ENCODE measurements around the gene TMCC1. TPM values are rescaled to one million over a fixed set of nuclear protein-coding genes. Genes with fewer than 3 reads are reported as not detected.

The TMCC1 gene
- total and polyA plus RNA-seq, 11 donors, result 9.6 to 38.3 (median 22.6) TPM

DNA sequence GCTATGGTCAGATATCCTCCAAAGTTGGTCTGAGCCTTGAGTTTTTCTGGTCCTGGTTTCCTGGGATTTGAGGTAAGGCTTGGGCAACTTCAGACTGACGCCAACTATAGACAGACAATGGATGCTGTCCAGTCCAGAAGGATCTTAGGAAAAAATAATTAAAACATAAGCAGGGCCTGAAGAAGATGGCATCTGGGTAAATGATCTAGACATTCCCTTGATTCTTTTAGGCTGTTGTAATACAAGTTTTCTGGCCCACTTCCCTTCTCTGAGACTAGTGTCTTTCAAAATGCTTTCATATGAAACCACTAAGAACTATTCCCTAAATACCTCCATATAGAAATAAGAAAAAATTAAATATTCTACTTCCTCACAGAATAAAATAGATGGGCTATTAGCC lies 239.4 kb downstream of the TMCC1 start:
- H3K4me1 ChIP-seq, result peaks cover 10 to 59% (median 39%) of the 10 kb centered on the region in 12 donors

DNA sequence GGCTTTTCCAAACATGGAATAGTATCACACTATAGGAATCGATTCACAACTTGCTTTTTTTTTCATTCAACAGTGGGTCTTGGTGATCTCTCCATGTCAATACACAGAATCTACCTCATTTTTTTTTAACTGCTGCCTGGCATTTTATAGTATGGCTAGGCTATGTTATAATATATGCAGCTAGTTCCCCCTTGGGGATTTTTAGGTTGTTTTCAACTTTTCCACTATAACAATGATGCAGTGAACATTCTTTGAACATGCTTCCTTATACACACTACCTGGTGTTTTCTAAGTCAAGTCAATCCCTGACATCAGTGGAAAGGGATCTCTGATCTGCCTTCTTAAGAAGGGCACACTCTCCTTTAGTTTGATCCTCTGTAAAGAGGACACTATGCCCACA lies 240.5 kb downstream of the TMCC1 start:
- Histone ChIP-seq H3K4me1 (peaks cover 7 to 51% (median 32%) of the 10 kb centered on the region in 12 donors), H3K9me3 (no peaks in the 10 kb centered on the region), H3K27ac (no peak overlapping the region), H3K36me3 (peaks cover 0 to 41% (median 21%) of the 10 kb centered on the region in 9 donors), H3K27me3 (no peaks in the 10 kb centered on the region), H3K4me3 (no peak overlapping the region)
- WGBS, 4 donors, result 79 to 94% (median 85%) methylated on average over 1 of the region's 1 CpG
- intact Hi-C loops (cut with DNase I), result loop anchor here in 5 of 10 donors (5.0 kb wide), 3 partner anchors 169 to 284 kb away; no protein-coding TSS in a partner anchor
- TF ChIP-seq CTCF (IDR thresholded peaks at IDR 0.05) (no peak), POLR2A (IDR thresholded peaks at IDR 0.05) (no peak)
- DNase-seq (no peak), ATAC-seq (no peak)

More for the DNA sequence above, 239.4 kb downstream of the TMCC1 start:
- Histone ChIP-seq H3K36me3 (peaks cover 0 to 41% (median 18%) of the 10 kb centered on the region in 9 donors), H3K4me3 (no peak overlapping the region), H3K27ac (no peak overlapping the region), H3K27me3 (no peaks in the 10 kb centered on the region), H3K9me3 (no peaks in the 10 kb centered on the region)
- DNase-seq (no peak), ATAC-seq (no peak)
- TF ChIP-seq CTCF (IDR thresholded peaks at IDR 0.05) (no peak), POLR2A (IDR thresholded peaks at IDR 0.05) (no peak)
- WGBS, 4 donors, result 92 to 97% (median 94%) methylated on average over 1 of the region's 1 CpG
- intact Hi-C loops (cut with DNase I), result loop anchor here in 5 of 10 donors (5.0 kb wide), 3 partner anchors 168 to 283 kb away; no protein-coding TSS in a partner anchor

- TF ChIP-seq POLR2A (IDR thresholded peaks at IDR 0.05), result no peak
- TF ChIP-seq CTCF (IDR thresholded peaks at IDR 0.05), result no peak
- WGBS, 4 donors, result 81 to 84% (median 84%) methylated on average over 8 of the region's 8 CpGs
- no peaks in the 10 kb centered on the region for H3K27me3 ChIP-seq
- no peaks in the 10 kb centered on the region for H3K9me3 ChIP-seq
- peak in 1 of 5 donors; percentile 32 for DNase-seq
- peaks cover 0 to 41% (median 21%) of the 10 kb centered on the region in 9 donors for H3K36me3 ChIP-seq
- peak in 3 of 4 donors; percentile 26 to 29 (median 28) for ATAC-seq
- H3K27ac ChIP-seq, result peak overlapping the region in 1 of 12 donors; percentile 38
- H3K4me3 ChIP-seq, result no peak overlapping the region
- intact Hi-C loops (cut with DNase I), result loop anchor here (2.0 to 5.0 kb wide), 5 partner anchors 171 to 286 kb away; no protein-coding TSS in a partner anchor
- H3K4me1 ChIP-seq, result peaks cover 0 to 37% (median 19%) of the 10 kb centered on the region in 12 donors
These were observed 241.9 kb downstream of the TMCC1 start for GRCh38 chr3:129651435-129652202.

GRCh38 chr3:129650256-129650872 lies 243.1 kb downstream of the TMCC1 start:
- ATAC-seq, result peak in 3 of 4 donors; percentile 68 to 84 (median 80)
- peak in 4 of 5 donors; percentile 45 to 73 (median 64) for DNase-seq
- TF ChIP-seq POLR2A (IDR thresholded peaks at IDR 0.05) (no peak), CTCF (IDR thresholded peaks at IDR 0.05) (peak; percentile 47 to 82 (median 74))
- H3K4me1 ChIP-seq, result peaks cover 0 to 27% (median 15%) of the 10 kb centered on the region in 12 donors
- H3K27ac ChIP-seq, result no peak overlapping the region
- H3K4me3 ChIP-seq, result no peak overlapping the region
- no peaks in the 10 kb centered on the region for H3K9me3 ChIP-seq
- WGBS, 4 donors, result 29 to 41% (median 35%) methylated on average over 7 of the region's 7 CpGs
- H3K36me3 ChIP-seq, result peaks cover 0 to 41% (median 21%) of the 10 kb centered on the region in 9 donors
- intact Hi-C loops (cut with DNase I), result loop anchor here (1.0 to 5.0 kb wide), 7 partner anchors 172 to 287 kb away; no protein-coding TSS in a partner anchor
- no peaks in the 10 kb centered on the region for H3K27me3 ChIP-seq
